HG03045 (cell line): ENCODE data around the gene SFRP2.

ENCODE experiments used
- ATAC-seq: cut with Tn5 transposase; IDR thresholded peaks from one replicate; pipeline ENCODE4 v1.9.1; 2021; ENCODE audit warnings: mild to moderate bottlenecking, moderate library complexity; ENCODE audit not compliant: unreplicated experiment

Gene SFRP2, protein sequence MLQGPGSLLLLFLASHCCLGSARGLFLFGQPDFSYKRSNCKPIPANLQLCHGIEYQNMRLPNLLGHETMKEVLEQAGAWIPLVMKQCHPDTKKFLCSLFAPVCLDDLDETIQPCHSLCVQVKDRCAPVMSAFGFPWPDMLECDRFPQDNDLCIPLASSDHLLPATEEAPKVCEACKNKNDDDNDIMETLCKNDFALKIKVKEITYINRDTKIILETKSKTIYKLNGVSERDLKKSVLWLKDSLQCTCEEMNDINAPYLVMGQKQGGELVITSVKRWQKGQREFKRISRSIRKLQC

DNA sequence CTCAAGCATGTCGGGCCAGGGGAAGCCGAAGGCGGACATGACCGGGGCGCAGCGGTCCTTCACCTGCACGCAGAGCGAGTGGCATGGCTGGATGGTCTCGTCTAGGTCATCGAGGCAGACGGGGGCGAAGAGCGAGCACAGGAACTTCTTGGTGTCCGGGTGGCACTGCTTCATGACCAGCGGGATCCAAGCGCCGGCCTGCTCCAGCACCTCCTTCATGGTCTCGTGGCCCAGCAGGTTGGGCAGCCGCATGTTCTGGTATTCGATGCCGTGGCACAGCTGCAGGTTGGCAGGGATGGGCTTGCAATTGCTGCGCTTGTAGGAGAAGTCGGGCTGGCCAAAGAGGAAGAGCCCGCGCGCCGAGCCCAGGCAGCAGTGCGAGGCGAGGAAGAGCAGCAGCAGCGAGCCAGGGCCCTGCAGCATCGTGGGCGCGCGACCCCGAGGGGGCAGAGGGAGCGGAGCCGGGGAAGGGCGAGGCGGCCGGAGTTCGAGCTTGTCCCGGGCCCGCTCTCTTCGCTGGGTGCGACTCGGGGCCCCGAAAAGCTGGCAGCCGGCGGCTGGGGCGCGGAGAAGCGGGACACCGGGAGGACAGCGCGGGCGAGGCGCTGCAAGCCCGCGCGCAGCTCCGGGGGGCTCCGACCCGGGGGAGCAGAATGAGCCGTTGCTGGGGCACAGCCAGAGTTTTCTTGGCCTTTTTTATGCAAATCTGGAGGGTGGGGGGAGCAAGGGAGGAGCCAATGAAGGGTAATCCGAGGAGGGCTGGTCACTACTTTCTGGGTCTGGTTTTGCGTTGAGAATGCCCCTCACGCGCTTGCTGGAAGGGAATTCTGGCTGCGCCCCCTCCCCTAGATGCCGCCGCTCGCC lies at the start of gene SFRP2:
Gene SFRP2 (minus strand): TSS at position 671 of the 864 bp plus-strand sequence. CDS start 248 bp downstream, at position 423.
- no peak for ATAC-seq

DNA sequence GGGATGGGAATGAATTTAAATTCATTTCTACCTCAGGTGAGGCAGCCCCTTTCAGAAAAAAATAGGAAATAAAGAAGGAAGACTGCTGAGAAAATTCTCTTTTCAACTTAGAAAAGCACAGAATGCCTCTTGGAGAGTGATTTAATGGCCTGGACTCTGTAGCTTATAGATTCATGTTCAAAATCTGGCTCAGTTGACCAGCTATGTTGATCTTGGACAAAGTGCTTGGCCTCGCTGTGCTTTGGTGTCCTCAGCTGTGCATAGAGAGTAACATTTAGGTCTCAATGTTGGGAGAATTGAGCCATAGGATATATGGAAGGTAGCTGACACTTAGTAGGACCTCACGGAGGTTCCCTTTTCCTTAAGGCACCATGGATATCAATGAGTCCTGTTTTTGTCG lies 49.7 kb upstream of the SFRP2 start:
- no peak for ATAC-seq

DNA sequence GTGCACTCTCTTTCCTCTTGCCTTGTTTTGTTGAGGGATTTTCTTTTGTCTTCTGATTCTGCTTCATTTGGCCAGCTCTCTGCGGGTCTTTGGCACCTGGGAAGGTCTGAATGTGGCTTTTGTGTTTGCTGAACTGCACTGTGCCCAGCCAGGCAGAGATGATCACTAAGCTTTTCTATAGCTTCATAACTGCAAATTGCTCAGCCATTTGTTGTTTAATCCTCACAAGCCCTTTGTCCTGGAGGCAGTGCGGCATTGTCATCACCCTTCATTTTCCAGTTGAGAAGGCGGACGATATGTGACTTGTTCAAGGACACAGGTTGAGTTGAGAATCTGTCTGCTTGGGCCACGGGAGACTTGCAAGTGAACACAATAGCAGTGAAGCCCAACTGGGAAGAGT lies 46.0 kb upstream of the SFRP2 start:
- no peak for ATAC-seq

- no peak for ATAC-seq
Measured at GRCh38 chr4:153832720-153833287, 43.9 kb upstream of the SFRP2 start.

- no peak for ATAC-seq
Measured at GRCh38 chr4:153832054-153832453, 43.2 kb upstream of the SFRP2 start.

- no peak for ATAC-seq
Measured at GRCh38 chr4:153831245-153831644, 42.4 kb upstream of the SFRP2 start.

DNA sequence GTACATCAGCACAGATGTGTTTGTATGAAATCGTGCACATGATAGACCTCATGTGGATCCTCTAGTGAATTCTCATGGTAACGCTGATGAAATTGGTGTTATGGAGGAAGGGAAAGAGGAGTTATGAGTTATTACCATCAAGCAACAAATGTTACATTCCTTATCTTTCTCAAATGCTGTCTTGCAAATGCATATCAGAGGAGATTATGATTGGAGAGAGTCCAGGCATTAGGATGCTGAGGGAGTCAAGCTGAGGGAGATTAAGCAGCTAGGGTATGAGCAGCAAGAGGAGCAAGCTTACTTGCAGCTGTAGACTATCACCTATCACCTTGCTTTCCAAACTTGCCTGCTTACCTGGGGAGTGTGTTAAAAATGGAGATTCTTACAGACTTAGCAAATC lies 36.8 kb upstream of the SFRP2 start:
- no peak for ATAC-seq

DNA sequence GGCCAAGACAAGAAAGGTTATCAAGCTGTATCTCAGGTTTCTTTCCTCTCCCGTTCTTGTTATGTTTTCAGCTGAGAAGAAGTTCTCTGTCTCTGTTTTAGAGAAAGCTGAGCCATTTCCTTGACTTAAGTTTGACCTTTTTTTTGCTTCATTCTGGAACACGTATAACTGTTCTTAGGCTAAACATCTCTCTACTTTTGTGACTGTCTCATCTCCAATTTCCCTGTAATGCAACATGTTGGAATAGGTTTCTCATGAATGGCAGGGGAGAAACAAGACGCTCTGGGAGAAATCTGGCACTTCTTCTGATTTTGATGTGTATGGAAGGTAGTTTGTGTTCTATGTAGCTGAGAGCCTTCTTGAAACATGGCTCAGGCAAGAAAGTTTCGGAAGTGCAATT lies 36.2 kb upstream of the SFRP2 start:
- ATAC-seq = no peak

DNA sequence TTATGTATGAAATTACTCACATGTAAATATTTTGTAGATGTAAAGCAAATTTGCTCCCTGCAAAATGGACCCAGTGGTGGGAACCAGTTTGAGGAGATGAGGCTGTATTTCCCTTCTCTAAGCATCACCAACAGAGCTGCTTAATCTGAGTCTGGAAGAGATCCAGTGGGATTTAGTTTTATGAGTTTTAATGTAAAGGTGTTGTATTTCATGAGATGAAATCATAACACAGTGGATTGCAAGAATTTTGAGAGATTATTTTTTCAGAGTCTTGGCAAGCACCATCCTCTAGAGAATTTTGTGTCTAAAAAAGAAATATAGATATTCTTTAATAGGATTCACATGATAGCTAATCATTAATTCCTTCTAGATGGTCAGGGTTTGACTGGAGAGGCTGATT lies 35.6 kb upstream of the SFRP2 start:
- no peak for ATAC-seq

- ATAC-seq = no peak
Measured at GRCh38 chr4:153823483-153823882, 34.6 kb upstream of the SFRP2 start.

DNA sequence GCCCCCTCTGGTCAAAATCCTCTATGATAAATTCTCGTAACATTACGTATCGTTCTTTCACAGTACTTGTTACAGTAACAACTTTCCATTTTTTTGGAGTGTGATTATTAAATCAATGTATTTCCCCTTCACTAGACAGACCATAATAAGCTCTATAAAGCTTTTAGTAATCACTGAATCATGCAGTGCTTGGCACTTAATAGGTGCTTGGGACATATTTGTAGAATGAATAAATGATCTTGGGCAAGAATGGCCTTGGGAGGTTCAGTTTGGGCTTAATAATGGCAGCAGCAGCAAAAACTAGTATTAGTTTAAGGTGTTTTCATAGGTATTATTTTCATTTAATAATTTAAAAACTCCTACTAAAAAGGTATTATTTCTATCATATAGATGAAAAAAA lies 33.4 kb upstream of the SFRP2 start:
- ATAC-seq = no peak

DNA sequence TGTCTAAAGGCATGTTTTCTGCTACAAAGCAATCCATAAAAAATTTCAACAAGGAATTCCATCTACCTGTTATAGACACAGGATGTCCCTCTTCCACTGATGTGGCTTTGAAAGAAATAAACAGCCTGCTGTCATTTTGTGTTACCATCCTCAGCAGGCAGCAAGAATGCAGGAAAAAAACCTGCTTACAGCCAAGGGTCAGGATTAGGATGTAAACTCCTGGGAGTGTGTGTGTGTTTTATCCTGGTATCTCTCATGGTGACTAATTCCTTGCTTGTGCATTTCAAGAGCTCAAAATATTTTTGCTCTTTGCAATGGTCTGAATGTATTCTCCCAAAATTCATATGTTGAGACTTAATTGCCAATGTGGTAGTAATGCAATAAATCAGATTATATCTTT lies 28.6 kb upstream of the SFRP2 start:
- ATAC-seq = no peak

DNA sequence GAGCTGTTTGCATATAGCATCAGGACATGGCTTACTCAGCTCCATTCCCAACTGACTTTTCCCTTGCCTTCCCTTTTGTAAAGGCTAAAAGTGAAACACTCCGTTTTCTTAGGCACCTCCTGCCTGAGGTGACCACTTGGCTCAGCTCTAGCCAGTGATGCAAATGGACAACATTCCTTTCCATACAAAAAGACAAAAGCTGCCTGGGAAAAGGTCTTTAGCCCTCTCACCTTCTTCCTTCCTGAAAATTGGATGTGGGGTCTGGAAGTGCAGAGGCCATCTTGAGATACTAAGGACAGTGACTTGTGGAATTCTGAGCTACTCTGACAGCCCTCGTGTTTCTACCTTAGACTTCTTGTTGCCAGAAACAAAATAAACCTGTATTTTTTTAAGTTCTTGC lies 27.7 kb upstream of the SFRP2 start:
- no peak for ATAC-seq

- ATAC-seq = no peak
Measured at GRCh38 chr4:153814789-153815188, 25.9 kb upstream of the SFRP2 start.

- no peak for ATAC-seq
Measured at GRCh38 chr4:153809916-153810810, 21.3 kb upstream of the SFRP2 start.

GRCh38 chr4:153809307-153809706 lies 20.4 kb upstream of the SFRP2 start:
- no peak for ATAC-seq

DNA sequence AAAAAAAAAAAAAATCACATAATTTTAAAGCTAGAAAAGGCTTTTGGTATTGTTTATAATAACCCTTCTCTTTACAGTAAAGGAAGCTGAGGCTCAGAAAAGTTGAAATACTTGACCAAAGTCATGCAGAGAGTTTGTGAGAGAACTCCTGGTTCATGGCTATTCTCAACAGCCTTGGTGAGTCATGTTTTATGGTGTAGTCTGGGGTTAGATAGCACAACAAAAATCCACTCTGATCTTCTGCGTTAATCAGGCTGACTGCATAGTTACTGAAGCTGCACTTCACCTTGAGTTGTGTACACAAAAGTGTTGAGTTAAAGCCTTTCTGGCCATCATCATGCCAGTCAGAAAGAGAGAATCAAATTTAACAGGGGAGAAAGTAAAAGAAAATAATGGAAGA lies 19.3 kb upstream of the SFRP2 start:
- ATAC-seq = no peak

DNA sequence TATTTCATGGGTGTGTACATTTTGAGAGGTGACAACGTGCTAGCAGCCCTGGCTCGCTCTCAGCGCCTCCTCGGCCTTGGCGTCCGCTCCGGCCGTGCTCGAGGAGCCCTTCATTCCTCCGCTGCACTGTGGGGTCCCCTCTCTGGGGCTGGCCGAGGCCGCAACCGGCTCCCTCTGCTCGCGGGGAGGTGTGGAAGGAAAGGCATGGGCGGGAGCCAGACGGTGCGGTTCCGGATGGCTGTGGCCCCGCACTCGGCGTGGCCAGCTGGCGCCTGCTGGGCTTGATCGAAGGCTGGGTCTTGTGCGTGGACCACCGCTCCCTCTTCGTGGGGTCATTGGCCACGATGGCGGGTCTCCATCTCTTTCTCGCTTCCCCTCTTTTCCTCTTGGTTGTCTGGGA lies 17.2 kb upstream of the SFRP2 start:
- ATAC-seq = no peak

DNA sequence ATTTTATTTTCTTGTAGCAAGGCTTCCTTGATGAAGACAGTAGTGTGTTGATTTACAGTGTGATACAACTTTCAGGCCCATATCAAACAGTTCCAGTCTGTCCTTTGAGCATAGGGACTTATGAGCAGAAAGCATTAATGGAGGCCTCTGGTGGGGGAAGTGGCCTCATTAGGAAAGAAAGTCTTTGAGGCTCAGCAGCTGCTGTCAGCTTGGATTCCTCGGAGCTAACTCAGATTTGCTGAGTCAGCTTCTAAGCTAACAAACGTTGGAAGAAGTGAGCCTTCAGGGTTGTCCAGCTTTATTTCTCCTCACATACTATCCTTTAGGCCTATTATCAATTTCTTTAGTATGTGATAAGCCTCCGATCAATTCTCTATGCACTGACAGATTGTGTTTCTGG lies 15.8 kb upstream of the SFRP2 start:
- ATAC-seq = no peak

- no peak for ATAC-seq
Measured at GRCh38 chr4:153799694-153800074, 10.8 kb upstream of the SFRP2 start.
